Activated CD4-positive, CD25-positive, alpha-beta regulatory T cell treated with anti-CD3 and anti-CD28 coated beads, Interleukin-2, amount 50 U/mL, for 72 hours (primary cell): Measurements from ENCODE around the gene SPRYD4.
"Not testable (repeated sequence)": the region's sequence is repeated elsewhere in the genome, so short reads cannot be mapped to it uniquely, and the experiment has no call there.

Source experiments
- DNase-seq: peaks from one replicate; pipeline ENCODE4 v3.0.0; 2021

Gene SPRYD4

DNA sequence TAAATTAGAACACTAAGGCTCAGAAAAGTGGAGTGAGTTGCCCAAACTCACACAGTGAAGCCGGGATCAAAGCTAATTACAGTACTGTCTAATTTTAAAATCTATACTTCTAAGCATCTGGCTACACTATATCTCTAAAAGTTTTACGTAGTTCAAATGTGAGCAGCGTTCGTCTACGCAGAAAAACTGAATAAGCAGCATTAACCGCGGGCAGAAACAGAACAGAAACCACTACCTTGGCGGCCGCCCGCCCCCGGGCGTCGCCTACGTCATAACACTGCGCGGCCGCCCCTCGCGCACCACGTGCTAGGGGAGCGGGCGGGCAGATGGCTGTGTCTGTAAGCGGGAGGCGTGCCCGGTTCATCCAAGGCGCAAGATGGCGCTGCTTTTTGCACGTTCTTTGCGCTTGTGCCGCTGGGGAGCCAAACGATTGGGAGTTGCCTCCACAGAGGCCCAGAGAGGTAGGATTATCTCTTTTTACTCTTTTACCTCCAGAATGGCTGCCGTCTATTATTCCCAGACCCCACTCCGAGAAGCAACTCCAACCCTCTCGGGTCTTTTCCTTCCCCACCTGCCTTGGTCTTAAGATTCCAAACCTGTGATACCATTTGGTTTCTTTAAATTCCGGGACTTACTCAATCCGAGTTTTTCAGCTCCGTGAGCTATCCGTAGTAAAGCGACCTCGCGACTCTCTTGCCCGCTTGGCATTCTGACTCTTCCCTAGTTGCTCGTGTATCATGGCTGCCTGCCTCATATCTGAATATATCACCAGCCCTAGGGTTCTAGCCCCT, at the start of gene SPRYD4:
Gene SPRYD4, plus strand, starts transcription at position 363 of the 791 bp plus-strand sequence. Its CDS starts 14 bp downstream, at position 377.
- DNase-seq: peak; percentile 93

DNA sequence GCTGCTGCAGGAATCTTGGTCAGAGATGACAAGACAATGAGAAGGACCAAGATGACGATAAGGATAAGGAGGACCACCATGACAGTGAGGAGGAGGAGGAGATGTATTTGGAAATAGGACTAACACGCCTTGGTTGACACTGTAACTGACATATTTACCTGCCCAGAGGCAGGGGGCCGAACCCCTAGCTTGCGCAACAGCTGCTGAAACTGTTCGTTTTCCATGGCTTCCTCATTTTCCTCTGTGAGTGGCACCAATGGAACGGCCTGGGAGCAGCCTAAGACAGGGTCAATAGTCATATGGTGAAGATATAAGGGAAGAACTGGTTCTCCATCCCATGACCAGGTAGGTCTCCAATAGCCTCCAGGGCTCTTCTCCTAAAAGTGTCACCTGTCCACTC, 48.0 kb upstream of the SPRYD4 start:
- no peak for DNase-seq

DNA sequence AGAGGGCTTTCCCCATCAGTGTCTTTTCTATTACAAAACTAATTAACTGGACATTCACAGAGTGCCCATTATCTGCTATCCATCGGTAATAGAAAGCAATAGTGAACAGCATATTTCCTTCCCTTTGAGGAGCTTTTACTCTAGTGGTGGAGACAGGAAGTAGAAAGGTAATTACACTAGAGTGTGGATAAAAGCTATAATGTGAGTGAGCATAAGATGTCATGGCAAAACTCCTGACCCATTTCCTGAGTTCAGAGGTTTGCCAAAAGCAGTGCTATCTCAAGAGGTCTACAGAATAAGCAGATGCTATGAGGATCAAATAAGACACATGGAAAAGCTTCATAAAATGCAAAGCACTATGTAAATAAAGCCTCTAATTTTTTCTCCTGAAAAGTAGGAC, 43.2 kb upstream of the SPRYD4 start:
- DNase-seq: no peak

DNA sequence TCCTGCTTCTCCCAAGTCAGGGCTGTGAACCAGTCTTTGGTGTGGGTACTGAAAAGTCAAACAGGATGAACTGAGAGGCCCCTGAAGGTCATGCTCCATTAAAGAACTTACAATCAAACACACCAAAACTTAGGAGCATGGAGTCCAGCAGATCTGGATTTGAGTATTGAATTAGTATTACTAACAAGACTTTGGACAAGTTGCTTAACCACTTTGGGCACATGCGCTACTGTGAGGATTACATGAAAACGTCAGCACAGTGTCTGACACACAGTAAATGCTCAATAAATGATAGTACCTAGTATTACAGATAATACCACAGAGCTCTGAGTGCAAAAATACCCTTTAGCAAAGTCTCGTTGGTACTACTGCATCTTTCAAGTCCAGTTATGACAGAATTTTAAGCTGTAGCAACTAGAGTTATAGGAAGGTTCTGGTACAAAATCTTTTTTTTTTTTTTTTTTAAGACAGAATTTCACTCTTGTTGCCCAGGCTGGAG, 42.4 kb upstream of the SPRYD4 start:
- DNase-seq: no peak

DNA sequence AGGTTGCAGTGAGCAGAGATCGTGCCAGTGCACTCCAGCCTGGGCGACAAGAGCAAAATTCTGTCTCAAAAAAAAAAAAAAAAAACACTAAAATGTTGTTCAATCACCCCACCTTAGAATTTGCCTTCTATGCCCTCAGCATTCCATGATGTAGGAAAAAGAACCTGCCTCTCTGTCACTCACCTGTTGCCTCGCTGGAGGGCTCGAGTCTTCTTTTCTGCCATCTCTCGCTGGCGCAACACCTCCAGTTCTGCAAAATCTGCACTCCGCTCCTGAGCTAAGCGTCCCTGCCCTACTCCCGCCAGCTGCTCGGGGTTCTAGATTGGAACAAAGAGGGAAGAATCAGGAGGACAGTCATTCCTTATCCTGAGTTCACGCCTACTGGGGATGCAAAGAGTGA, 37.1 kb upstream of the SPRYD4 start:
- no peak for DNase-seq

DNA sequence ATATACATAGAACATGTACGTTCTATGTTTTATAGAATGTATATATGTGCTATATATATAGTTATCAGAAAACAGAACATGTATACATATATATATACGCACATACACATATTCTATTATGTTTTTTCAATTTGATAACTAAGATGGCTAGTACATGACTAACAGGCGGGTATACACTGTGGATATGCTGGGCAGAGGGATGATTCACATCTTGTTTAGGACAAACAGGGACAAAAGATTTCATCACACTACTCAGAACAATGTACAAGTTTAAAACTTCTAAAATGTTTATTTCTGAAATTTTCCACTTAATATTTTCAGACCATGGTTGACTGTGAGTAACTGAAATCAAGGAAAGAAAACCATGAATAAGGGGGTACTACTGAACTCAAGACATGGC, 36.5 kb upstream of the SPRYD4 start:
- no peak for DNase-seq

DNA sequence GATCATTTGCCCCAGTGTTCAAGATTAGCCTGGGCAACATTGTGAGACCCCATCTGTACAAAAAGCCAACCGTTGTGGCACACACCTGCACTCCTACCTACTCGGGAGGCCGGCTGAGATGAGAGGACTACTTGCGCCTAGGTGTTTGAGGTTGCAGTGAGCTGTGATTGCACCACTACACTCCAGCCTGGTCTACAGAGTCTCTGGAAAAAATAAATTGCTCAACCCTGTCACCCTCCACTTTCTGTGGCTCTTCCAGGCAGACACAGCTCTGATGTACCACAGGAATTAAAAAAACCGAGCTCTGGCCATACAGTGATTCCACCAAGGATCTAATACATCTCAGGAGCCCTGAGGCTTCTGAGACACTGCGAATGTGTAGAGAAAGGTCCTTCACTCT, 33.5 kb upstream of the SPRYD4 start:
- no peak for DNase-seq

DNA sequence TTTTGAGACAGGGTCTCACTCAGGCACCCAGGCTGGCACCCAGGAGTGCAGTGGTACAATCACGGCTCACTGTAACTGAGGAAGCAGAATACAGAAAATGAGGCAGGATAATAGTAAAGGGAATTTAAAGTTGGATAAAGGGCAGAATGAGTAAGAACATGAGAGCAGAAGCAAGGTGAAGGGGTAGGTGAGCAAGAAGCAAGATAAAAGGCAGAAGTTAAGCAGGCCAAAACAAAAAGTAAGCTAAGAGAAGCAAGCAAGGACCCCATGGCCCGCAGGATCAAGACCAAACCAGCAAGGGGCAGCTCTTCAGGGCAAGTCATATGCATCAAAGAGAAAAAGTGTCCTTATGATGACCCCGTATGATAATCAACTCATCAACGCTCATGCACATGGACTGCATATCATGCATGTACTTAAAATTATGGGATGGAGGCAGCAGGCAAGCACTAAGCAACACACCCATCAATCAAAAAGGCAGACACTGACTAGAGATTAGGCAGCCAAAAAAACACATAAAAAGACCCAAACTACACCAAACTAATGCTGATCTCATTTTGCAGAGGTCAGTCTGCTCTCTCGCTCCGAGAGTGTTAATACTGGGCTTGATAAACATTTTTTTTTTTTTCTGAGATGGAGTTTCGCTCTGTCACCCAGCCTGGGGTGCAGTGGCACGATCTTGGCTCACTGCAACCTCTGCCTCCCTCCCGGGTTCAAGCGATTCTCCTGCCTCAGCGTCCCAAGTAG, 30.8 kb upstream of the SPRYD4 start:
- no peak for DNase-seq

DNA sequence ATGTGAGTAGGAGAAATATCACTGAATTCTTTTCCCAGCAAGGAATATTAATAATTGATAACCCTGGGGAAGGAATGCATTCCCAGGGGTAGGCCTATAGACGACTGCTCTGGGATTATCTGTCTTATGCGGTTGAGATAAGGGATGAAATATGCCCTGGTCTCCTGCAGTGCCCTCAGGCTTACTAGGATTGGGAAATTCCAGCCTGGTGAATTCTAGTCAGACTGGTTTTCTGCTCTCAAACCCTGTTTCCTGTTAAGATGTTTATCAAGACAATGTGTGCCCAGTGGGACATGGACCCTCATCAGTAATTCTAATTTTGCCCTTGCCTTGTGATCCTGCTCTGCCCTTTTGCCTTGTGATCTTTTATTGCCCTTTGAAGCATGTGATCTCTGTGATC, 25.2 kb upstream of the SPRYD4 start:
- DNase-seq: not testable (repeated sequence)

DNA sequence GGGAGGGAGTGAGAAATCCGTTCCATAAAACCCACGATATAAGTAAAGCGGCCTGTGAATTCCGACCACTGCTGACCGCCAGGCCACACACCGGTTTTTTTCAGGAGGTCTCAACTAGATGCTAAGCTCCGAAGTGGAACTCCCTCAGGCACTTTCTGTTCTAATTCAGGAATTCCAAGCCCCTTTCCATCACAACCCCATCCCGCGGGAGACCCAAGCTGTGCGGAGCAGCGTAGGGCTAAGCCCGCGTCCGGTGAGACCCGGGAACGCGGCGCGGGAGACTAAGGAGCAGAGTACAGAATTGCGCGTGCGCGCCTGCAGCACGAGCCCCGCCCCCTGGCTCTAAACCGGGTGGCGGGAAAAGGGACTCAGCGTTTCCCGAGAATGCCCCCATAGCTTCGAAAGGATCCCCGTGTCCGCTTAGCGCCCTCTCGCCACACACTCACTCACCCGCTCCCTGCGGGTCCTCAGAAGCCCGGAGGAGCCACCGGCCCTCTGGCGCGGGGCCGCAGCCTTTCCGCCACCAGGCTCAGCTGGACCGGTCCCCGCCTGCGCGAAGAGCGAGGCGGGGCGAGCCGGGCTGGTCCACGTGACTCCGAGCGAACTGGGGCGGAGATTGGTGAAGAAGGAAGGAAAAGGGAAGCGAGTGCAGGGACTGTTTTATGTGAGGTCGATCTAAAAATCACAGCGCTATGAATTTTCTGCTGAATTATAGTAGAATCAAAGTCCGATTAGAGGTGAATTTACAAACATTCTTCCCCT, 19.3 kb upstream of the SPRYD4 start, which contains the start of gene TIMELESS:
Gene TIMELESS, minus strand, starts transcription at position 567 of the 762 bp plus-strand sequence. CDS start 15,256 bp downstream, outside the sequence.
- DNase-seq: peak; percentile 90

DNA sequence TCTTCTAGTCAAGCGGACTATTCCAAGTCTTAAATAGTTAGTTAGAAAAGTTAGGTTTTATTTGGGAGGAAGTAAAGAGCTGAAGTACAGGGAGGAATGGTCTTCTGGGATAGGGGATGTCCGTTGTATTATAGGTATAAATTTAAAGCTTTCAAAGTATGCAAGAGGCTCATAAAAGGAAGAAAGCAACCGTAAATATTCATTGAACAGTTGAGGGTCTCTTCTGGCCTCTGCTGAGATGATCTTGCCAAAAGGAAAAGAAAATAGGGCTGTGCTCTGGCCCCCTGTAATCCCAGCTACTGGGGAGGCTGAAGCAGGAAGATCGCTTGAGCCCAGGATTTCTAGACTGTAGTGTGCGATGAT, 18.8 kb upstream of the SPRYD4 start:
- DNase-seq: no peak

DNA sequence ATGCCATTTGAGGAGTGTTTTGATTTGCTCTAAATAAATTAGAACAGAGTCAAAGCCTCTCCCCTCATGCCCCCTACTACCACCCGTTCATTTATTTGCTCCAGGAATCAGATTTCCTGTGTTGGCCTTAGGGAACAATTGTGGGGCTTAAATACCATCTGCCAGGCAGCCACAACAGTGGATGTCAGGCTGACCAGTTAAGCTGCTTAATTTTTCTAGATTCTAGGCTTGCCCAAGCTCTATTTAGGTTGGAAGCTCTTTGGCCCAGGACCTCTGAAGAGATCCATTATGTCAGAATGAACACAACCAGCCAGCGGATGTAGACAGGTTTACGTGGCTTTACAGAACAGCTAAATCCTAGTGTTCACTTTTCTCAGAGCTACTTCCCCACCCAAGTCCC, 18.1 kb upstream of the SPRYD4 start:
- DNase-seq: no peak

DNA sequence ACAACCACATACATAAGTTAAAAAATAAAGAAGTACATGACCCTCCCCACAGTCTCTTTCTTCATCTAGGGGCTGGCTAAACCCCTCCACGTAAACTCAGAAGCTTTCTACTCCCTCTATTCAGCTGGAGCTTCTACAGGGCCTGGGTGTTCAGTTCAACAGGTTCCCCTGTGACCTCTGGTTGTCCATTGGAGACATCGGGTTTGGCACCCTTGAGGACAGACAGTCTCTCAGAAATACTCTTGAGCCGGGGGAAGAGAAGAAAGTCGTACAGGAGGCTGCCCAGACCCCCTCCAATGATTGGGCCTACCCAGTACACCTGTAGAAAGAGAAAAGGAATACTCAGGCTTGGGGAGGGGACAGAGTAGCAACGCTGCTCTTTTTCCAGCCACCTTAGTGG, 17.2 kb upstream of the SPRYD4 start:
- DNase-seq: no peak

DNA sequence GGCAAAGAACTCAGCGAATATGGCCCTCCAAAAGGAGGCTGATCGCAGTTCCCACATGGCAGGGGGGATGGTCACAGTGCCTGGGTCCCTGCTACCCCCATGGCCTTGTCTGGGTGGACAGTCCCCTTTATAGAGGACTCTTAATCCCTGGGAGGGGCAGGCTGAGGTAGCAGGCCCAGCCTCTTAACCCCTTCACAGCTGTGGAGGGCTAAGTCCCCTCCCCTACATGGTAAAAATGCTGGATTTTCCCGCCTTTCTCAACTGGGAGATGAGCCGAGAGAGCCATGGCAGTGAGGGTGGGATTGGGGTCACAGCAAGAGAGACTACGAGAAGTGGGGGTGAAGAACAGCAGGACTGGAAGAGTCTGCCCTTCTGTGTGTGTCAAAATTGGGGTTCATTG, 13.8 kb upstream of the SPRYD4 start, which contains the start of gene MIP:
Gene MIP, minus strand, starts transcription at position 101 of the 400 bp plus-strand sequence. Its CDS starts 44 bp downstream, at position 57.
- DNase-seq: no peak

DNA sequence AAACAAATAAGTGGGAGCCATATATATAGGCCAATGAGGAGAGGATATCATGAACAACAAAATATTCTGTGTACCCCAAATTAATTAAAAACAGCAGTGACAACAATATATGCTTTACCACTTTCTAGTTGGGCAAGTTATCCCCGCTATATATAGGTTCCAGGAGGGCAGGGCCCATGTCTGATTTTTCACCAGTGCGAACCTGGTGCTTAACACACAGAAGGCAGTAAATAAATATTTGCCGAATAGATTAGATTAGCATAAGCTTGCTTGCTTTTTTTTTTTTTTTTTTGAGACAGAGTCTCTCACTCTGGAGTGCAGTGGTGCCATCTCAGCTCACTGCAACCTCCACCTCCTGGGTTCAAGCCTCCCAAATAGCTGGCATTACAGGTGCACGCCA, 10.6 kb upstream of the SPRYD4 start:
- no peak for DNase-seq

DNA sequence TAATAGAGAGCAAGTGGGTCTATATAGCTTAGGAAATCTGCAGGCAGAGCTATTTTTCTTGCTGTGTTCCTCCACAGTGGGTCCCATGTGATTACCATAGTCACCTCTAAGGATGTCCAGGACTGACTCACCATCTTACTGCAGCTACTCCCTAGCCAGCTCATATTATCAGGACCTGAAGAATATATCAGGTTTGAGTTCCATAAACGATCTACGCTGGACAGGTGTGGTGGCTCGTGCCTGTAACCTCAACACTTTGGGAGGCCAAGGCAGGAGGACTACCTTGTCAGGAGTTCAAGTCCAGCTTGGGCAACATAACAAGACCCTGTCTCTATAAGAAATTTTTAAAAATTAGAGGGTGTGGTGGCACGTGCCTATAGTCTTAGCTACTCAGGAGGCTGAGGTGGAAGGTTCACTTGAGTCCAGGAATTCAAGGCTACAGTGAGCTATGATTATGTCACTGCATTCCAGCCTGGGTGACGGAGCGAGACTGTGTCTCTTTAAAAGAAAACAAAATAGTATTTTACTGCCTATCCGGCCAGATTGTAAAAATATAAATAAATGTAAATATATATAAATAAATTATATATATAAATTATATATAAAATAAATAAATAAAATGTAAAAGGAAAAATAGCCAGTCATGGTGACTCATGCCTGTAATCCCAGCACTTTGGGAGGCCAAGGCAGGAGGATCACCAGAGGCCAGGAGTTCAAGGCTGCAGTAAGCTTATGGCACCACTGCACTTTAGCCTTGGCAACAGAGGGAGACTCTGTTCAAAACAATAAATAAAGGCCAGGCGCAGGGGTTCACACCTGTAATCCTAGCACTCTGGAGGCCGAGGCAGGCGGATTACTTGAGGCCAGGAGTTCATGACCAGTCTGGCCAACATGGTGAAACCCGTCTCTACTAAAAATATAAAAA, 6.9 kb upstream of the SPRYD4 start:
- no peak for DNase-seq

DNA sequence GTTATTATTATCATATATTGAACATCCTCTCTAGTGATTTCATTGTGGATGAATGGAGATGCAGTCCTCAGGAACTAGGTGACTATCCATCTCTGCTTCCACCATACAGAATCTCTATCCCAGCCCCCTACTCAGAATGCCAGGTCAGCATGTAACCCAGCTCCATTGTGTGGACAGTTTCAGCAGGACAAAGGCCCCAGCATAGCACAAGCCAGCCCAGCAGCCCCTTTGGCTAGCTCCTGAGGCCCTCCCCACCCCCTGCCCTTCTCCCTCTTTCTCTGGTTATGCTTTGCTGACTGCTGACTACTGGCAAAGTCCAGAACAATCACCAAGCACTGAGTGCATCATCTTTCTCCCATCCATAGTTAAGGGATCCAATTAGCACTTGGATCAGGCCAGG, 5.8 kb upstream of the SPRYD4 start:
- DNase-seq: no peak

DNA sequence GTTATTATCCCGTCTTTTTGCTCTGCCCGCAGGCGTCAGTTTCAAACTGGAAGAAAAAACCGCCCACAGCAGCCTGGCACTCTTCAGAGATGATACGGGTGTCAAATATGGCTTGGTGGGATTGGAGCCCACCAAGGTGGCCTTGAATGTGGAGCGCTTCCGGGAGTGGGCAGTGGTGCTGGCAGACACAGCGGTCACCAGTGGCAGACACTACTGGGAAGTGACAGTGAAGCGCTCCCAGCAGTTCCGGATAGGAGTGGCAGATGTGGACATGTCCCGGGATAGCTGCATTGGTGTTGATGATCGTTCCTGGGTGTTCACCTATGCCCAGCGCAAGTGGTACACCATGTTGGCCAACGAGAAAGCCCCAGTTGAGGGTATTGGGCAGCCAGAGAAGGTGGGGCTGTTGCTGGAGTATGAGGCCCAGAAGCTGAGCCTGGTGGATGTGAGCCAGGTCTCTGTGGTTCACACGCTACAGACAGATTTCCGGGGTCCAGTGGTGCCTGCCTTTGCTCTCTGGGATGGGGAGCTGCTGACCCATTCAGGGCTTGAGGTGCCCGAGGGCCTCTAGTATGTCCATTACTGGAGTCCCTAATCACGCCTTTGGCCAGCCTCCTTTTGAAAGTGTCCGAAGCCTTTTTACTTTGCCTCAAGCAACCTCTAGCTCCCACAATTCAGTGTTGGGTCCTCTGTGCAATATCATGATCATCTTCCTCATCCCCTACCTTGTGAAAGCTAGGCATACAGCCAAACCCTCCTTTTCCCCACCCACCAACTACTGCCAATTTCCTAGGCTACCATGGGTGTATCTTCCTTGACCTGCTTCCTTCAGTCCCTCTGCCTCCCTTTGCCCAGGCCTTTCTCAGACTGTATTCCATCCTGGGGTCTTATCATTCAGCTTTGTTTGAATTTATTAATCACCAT, 891 bp downstream of the SPRYD4 start:
- no peak for DNase-seq

DNA sequence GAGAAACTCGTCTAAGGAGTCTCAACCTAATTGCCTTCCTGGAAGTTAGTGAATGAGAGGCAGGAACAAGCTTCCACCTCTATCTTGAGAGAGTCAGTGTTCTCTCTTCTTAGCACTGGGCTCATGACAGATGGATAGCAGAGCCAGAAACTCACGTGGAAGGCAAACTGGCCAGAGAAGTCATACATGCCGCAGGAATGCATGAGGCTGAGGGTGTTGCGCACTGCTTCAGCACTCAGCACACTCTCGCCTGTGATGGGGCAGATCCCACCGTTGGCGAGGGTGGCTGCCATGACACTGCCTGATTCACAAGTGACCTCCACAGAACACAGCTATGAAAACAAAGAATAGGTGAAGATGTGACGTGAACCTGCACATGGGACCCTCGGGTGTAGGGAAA, 6.0 kb downstream of the SPRYD4 start:
- DNase-seq: no peak

DNA sequence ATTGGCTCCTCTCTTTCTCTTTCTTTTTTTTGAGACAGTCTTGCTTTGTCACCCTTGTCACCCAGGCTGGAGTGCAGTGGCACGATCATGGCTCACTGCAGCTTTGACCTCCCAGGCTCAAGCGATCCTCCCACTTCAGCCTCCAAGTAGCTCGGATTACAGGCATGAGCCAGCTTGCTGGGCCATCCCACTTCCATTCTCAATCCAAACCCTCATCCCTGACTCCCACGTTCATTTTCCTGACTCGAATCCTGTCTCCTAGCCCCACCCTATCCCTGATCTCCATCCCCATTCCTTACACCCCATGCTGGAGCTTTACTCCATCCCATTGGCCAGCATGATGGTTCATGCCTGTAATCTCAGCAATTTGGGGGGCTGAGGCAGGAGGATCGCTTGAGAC, 7.8 kb downstream of the SPRYD4 start:
- no peak for DNase-seq

DNA sequence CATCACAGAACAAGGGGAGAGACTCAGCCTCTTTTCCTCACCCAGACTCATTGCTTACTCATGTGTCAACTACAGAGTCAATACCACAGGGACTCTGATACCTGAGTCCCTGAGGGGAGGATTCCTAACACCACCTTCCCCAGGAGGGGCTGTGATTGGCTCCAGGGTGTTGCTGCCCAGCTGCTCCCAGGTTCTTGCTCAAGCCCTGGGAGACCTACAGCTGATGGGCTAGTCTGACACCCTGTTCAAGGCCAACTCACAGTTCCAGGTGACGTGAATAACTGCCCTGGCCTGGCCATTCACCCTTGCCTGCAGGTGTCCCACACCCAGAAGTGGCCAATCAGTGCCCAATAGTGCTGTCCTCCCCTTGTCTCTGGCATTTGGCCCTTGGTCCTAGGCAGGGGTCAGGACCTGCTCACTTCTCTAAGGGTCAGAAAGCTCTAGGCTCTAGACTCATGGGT, 8.6 kb downstream of the SPRYD4 start:
- no peak for DNase-seq
